PC-3 (cell line): ENCODE results near the gene MACROH2A1.

ENCODE experiments used
- CTCF ChIP-seq: fragments of 300-600 bp; sonication (generic); conservative IDR thresholded peaks from 2 replicates; pipeline ENCODE4 v1.5.1; 2017; ENCODE audit warnings: antibody characterized with exemption, low read depth, mild to moderate bottlenecking, low read length
- EZH2 ChIP-seq: fragments of 300-600 bp; sonication (generic); IDR thresholded peaks from one replicate; pipeline ENCODE4 v1.6.1; 2017; ENCODE audit warnings: antibody characterized with exemption, mild to moderate bottlenecking, low read length; ENCODE audit not compliant: unreplicated experiment
- EZH2phosphoT487 ChIP-seq: fragments of 300-600 bp; sonication (generic); IDR thresholded peaks from 2 replicates; pipeline ENCODE4 v1.6.1; 2018; ENCODE audit warnings: mild to moderate bottlenecking, antibody characterized with exemption, low read length, borderline replicate concordance

GRCh38 chr5:135331612-135332011 lies 67.4 kb downstream of the MACROH2A1 start:
- TF ChIP-seq CTCF: no peak
- no peak for TF ChIP-seq EZH2
- TF ChIP-seq EZH2phosphoT487: no peak
